ENCODE data around the gene SDHB.

Gene SDHB

GRCh38 chr1:17012775-17013490 is 40.9 kb downstream of the SDHB start:
- no peak for DNase-seq (ENCODE audit: low read depth, low spot score)

GRCh38 chr1:17011439-17012307 is 42.2 kb downstream of the SDHB start, which contains the start of gene ATP13A2:
Gene ATP13A2, minus strand, starts transcription at chr1:17011928. Its CDS starts 190 bp downstream, at chr1:17011738.
- peak; percentile 59 for DNase-seq (ENCODE audit: low read depth, low spot score)

GRCh38 chr1:17011092-17011438 is 42.8 kb downstream of the SDHB start:
- no peak for DNase-seq (ENCODE audit: low read depth, low spot score)

- DNase-seq (ENCODE audit: low read depth, low spot score) = no peak
Measured at GRCh38 chr1:17009706-17010105, 44.1 kb downstream of the SDHB start.

GRCh38 chr1:17008208-17008855 is 45.5 kb downstream of the SDHB start:
- DNase-seq (ENCODE audit: low read depth, low spot score) = no peak

GRCh38 chr1:17007121-17007520 is 46.7 kb downstream of the SDHB start:
- no peak for DNase-seq (ENCODE audit: low read depth, low spot score)

GRCh38 chr1:17005365-17005740 is 48.5 kb downstream of the SDHB start:
- no peak for DNase-seq (ENCODE audit: low read depth, low spot score)

GRCh38 chr1:17004466-17005364 is 49.1 kb downstream of the SDHB start:
- DNase-seq (ENCODE audit: low read depth, low spot score) = no peak

GRCh38 chr1:17002524-17002902 is 51.3 kb downstream of the SDHB start:
- DNase-seq (ENCODE audit: low read depth, low spot score) = no peak

- no peak for DNase-seq (ENCODE audit: low read depth, low spot score)
Measured at GRCh38 chr1:17001760-17002523, 51.9 kb downstream of the SDHB start.

GRCh38 chr1:16999863-17000262 is 54.0 kb downstream of the SDHB start:
- no peak for DNase-seq (ENCODE audit: low read depth, low spot score)

GRCh38 chr1:16998589-16998988 is 55.2 kb downstream of the SDHB start:
- DNase-seq (ENCODE audit: low read depth, low spot score) = no peak

GRCh38 chr1:16996845-16997244 is 57.0 kb downstream of the SDHB start:
- no peak for DNase-seq (ENCODE audit: low read depth, low spot score)

- DNase-seq (ENCODE audit: low read depth, low spot score) = no peak
Measured at GRCh38 chr1:16993521-16994038, 60.3 kb downstream of the SDHB start.

- DNase-seq (ENCODE audit: low read depth, low spot score) = no peak
Measured at GRCh38 chr1:16992675-16993074, 61.2 kb downstream of the SDHB start.

- no peak for DNase-seq (ENCODE audit: low read depth, low spot score)
Measured at GRCh38 chr1:16992102-16992501, 61.7 kb downstream of the SDHB start.

GRCh38 chr1:16991571-16991970 is 62.3 kb downstream of the SDHB start:
- no peak for DNase-seq (ENCODE audit: low read depth, low spot score)

GRCh38 chr1:16989676-16990391 is 64.0 kb downstream of the SDHB start:
- DNase-seq (ENCODE audit: low read depth, low spot score) = no peak

GRCh38 chr1:16988210-16988609 is 65.6 kb downstream of the SDHB start:
- DNase-seq (ENCODE audit: low read depth, low spot score) = no peak

- DNase-seq (ENCODE audit: low read depth, low spot score) = no peak
Measured at GRCh38 chr1:16986962-16987361, 66.9 kb downstream of the SDHB start.
